PFSK-1 (cell line): ENCODE results near the gene TMEM100.

Experiments used
- POLR2AphosphoS5 ChIP-seq: IDR thresholded peaks from 2 replicates; pipeline ENCODE4 v1.6.1; 2012; ENCODE audit warnings: low read depth, mild to moderate bottlenecking, control low read depth, low read length, moderate library complexity
- TF ChIP-seq, protein P1 (sequence below), 2 experiments: IDR thresholded peaks; 2 replicates each; pipeline versions ENCODE4 v1.6.1 to v1.8.0; 2011 to 2012; ENCODE audit warnings: low read depth in 2 of 2, low read length in 2 of 2, control low read depth in 1 of 2, inconsistent platforms in 1 of 2, mild to moderate bottlenecking in 1 of 2, moderate library complexity in 1 of 2; ENCODE audit not compliant: insufficient read depth in 1 of 2

DNA sequence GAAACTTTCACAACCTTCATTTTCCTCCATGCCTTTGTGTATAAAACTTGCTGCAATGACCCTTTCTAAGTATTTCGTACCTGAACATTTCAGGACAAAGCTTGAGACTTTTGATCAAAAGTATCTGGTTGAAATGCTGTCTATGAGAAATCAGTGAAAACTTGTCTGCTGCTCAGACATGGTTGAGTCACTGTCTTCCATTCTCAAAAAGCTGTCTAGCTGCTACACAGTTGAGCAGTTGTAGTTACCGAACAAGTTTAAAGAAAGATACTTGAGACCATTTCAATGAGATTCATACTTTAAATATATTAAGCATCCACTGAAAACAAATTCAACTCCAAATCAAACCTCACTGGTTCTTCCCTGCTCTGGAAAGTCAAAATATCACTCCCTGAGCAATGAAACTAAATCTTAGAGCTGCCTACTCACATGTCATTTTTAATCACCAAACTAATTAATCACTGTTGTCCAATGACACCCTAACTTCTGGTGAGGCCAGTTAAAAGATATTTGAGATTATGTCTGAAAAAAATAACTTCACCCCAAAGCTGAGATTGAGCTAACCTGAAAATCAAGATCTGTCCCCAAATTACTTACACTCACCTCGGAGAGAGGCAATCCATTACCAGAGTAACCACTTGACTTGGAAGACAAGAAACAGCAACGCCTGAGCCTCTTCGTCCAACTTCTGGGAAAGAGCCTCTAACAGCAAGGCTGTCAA is 488 bp downstream of the TMEM100 start:
- TF ChIP-seq, protein P1, sequence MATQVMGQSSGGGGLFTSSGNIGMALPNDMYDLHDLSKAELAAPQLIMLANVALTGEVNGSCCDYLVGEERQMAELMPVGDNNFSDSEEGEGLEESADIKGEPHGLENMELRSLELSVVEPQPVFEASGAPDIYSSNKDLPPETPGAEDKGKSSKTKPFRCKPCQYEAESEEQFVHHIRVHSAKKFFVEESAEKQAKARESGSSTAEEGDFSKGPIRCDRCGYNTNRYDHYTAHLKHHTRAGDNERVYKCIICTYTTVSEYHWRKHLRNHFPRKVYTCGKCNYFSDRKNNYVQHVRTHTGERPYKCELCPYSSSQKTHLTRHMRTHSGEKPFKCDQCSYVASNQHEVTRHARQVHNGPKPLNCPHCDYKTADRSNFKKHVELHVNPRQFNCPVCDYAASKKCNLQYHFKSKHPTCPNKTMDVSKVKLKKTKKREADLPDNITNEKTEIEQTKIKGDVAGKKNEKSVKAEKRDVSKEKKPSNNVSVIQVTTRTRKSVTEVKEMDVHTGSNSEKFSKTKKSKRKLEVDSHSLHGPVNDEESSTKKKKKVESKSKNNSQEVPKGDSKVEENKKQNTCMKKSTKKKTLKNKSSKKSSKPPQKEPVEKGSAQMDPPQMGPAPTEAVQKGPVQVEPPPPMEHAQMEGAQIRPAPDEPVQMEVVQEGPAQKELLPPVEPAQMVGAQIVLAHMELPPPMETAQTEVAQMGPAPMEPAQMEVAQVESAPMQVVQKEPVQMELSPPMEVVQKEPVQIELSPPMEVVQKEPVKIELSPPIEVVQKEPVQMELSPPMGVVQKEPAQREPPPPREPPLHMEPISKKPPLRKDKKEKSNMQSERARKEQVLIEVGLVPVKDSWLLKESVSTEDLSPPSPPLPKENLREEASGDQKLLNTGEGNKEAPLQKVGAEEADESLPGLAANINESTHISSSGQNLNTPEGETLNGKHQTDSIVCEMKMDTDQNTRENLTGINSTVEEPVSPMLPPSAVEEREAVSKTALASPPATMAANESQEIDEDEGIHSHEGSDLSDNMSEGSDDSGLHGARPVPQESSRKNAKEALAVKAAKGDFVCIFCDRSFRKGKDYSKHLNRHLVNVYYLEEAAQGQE (IDR thresholded peaks at IDR 0.05; ENCODE audit: insufficient read depth in 1 of 2, low read depth in 2 of 2, low read length in 2 of 2) = no peak
- TF ChIP-seq POLR2AphosphoS5 = no peak
